ENCODE measurements around the gene NPIPB4.
A peak's percentile ranks its signal among the peaks of the same experiment; 100 is the strongest.
"Not testable (repeated sequence)": the region's sequence is repeated elsewhere in the genome, so short reads cannot be mapped to it uniquely, and the experiment has no call there.

NPIPB4 gene

DNA sequence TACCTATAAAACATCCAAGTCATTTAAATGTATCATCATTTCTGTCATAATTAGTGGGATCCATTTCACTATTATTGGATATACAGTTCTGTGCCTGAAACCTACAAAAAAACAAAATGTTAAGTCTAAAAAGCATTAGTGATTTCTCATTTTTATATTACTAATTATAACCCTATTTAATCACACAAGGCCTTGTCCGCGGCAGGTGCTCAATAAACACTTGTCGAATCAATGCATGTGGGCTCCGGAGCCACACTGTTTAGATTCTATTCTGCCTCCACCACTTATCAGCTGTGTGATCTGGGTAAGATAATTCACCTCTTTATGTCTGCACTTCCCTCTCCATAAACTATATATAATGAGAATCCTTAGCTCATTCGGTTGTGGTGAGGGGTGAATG lies at the start of gene NPIPB4:
Gene NPIPB4 (minus strand): TSS at position 101 of the 400 bp plus-strand sequence. CDS start 378 bp downstream, outside the sequence.
- not testable (repeated sequence) for DNase-seq (ENCODE audit: low spot score)

DNA sequence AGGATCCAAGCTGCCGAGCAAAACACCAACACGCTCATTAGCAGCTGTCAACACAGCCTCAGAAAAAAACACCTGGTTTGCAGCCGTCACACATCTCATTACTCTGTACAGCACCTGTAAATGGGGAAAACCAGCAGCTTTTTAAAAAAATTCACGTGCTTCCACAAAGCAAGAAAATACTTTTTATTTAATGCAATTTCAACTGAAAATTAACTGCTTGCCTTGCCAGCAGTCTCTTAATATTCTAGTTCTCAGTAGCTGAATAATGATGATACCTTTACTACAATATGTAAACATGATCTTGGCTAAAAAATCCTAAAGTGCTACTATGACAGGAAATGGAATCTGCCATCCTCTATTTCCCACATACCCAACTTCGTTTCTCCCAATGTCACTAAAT lies 41.4 kb upstream of the NPIPB4 start:
- DNase-seq (ENCODE audit: low spot score), result not testable (repeated sequence)

DNA sequence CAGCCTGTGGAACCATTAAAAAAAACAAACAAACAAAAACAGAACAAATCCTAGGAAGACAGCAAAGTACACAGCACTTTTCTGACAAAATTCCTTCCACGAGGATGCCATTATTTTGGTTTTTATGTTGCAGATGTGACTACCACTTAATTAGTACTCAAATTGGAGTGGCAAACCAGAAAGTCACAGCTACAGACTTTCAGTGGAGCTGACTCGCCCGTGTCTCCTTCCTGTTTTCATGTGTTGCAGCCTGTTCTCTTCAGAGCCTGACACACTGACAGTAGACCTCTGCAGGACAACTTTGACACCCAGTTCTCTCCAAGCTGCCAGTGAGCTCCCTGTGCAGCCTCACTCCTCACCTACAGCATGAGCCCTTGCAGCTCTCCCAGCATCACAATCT lies 24.4 kb upstream of the NPIPB4 start:
- not testable (repeated sequence) for DNase-seq (ENCODE audit: low spot score)

DNA sequence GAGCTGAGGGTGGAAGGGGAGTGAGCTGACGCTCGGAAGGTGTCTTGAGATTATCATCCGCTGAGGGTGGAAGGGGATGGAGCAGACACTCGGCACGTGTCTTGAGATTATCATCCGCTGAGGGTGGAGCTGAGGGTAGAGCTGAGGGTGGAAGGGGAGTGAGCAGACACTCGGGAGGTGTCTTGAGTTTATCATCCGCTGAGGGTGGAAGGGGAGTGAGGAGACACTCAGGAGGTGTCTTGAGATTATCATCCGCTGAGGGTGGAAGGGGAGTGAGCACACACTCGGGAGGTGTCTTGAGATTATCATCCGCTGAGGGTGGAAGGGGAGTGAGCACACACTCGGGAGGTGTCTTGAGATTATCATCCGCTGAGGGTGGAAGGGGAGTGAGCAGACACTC lies 20.4 kb downstream of the NPIPB4 start:
- DNase-seq (ENCODE audit: low spot score), result not testable (repeated sequence)

DNA sequence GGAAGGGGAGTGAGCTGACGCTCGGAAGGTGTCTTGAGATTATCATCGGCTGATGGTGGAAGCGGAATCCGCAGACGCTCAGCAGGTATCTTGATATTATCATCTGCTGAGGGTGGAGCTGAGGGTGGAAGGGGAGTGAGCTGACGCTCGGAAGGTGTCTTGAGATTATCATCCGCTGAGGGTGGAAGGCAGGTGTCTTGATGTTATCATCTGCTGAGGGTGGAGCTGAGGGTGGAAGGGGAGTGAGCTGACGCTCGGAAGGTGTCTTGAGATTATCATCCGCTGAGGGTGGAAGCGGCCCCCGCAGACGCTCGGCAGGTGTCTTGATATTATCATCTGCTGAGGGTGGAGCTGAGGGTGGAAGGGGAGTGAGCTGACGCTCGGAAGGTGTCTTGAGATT lies 21.2 kb downstream of the NPIPB4 start:
- DNase-seq (ENCODE audit: low spot score), result not testable (repeated sequence)

DNA sequence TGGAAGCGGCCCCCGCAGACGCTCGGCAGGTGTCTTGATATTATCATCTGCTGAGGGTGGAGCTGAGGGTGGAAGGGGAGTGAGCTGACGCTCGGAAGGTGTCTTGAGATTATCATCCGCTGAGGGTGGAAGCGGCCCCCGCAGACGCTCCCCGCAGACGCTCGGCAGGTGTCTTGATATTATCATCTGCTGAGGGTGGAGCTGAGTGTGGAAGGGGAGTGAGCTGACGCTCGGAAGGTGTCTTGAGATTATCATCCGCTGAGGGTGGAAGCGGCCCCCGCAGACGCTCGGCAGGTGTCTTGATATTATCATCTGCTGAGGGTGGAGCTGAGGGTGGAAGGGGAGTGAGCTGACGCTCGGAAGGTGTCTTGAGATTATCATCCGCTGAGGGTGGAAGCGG lies 21.8 kb downstream of the NPIPB4 start:
- not testable (repeated sequence) for DNase-seq (ENCODE audit: low spot score)

DNA sequence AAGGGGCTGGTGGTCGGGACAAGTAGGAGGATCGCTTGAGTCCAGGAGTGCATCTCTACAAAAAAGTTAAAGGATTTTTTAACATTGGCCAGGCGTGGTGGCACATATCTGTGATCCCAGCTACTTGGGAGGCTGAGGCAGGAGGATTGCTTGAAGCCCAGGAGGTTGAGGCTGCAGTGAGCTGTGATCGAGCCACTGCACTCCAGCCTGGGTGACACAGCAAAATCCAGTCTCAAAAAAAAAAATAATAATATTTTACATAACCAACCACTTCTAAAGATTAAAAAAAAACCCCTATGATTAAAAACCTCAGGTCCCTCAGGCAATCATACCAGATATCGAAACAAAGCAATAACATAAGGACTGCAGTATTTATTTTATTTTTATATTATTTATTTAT lies 23.3 kb downstream of the NPIPB4 start:
- not testable (repeated sequence) for DNase-seq (ENCODE audit: low spot score)

DNA sequence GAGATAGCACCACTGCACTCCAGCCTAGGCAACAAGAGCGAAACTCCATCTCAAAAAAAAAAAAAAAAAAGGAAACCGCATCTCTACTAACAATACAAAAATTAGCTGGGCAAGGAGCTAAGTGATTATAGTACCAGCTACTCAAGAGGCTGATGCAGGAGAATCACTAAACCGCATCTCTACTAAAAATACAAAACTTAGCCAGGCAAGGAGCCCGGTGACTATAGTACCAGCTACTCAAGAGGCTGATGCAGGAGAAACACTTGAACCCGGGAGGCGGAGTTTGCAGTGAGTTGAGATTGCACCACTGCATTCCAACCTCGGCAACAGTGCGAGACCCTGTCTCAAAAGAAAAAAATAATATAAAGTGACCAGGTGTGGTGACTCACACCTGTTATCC lies 27.6 kb downstream of the NPIPB4 start:
- not testable (repeated sequence) for DNase-seq (ENCODE audit: low spot score)

DNA sequence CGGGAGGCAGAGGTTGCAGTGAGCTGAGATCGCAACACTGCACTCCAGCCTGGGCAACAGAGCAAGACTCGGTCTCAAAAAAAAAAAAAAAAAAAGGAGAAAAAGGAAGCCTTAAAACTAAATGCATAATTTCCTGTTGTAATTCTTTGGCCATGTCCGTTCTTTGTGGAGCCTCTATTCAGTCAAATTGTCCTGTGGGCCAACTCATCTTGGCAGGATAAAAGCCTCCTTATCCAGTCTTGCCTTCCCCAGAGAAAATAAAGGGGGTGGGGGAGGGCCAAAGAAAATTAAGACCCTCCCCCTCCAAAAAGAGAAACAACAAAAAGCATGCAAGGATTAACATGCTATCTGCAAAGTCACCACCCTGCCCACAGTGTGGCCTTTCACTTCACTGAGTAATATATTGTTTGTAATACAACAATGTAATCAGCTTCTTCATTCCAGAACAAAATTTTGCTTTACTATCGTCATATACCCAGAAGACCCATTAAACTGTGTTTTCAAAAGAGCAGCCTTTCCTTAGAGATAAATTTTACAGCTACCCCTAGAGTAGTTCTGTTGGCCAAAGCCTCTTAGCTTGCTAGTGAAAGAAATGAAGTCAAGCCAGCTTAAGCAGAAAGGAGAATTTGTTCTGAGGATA lies 31.4 kb downstream of the NPIPB4 start:
- DNase-seq (ENCODE audit: low spot score), result not testable (repeated sequence)

DNA sequence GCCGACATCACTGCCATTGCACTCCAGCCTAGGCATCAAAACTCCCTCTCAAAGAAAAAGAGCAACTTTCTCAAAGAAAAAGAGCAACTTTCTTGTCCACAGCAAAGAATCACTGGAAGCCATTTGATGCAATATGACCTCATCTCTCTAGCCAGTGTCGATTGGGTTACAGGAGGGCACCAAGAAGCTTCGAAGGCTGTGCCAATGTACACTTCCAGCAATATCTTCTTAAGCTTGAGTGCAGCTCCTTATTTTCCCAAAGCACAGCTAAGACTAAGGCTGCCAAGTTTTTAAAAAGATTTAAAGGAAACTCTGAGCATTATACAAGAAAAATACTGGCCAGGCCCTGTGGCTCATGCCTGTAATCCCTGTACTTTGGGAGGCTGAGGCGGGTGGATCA lies 32.0 kb downstream of the NPIPB4 start:
- DNase-seq (ENCODE audit: low spot score), result not testable (repeated sequence)

DNA sequence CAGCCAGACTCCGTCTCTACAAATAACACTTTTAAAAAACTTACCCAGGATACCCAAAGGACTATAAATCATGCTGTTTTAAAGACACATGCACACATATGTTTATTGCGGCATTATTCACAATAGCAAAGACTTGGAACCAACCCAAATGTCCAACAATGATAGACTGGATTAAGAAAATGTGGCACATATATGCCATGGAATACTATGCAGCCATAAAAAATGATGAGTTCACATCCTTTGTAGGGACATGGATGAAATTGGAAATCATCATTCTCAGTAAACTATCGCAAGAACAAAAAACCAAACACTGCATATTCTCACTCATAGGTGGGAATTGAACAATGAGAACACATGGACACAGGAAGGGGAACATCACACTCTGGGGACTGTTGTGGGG lies 34.3 kb downstream of the NPIPB4 start:
- not testable (repeated sequence) for DNase-seq (ENCODE audit: low spot score)

DNA sequence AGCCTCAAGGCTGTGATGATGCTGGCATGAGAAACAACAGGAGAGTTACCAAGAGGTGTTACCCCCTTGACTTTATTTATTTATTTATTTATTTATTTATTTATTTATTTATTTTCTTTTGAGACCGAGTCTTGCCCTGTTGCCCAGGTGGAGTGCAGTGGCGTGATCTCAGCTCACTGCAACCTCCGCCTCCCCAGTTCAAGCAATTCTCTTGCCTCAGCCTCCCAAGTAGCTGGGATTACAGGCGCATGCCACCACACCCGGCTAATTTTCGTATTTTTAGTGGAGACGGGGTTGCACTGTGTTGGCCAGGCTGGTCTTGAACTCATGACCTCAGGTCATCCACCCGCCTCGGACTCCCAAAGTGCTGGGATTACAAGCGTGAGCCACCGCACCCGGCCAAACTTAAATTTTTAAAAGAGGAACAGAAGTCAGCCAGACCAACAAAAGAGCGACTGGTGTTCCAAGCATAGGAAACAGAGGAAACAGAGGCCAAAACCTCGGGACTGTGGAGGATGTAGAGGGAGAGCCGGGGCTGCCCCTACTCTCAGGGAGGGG lies 36.6 kb downstream of the NPIPB4 start:
- DNase-seq (ENCODE audit: low spot score), result not testable (repeated sequence)

DNA sequence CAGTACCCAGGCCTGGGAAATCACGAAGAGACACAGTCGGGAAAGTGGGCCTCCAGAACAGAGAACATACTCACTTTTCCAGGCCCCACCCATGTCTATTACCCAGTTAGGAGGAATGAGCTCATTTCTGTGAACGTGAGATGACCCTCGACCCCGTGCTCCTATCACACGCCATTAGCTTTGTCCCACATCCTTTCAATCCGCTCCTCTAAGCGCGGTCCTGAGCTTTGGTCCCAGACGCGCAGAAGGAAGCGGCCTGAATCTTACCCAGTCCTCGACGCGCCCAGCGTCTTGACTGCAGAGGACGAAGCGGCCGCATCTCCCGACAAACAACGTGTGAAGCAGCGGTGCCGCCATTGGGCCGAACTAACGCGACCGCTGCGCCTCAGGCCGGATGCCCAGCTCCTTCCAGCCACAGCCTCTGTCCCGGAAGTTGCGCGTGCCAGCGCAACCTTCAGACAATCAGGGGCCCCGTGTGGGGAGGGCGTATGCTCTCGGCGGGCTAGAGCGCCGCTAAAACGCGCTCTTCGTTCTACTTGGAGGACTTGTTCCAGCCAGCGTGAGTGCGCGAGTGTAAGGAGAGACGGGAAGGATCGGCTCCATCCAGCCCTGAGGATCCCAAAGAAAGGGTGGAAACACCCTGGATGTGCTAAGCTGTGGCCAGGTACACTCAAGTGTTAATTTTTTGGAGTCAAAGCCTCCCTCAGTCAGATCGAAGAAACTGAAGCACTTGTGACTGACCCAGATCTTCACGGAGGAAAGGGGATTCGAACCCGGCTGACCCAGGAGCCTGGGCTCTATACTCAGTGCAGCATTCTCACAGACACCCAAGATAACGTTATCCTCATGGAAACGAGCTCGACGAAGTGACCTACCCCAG lies 37.3 kb downstream of the NPIPB4 start:
- peak; percentile 29 for DNase-seq (ENCODE audit: low spot score)

DNA sequence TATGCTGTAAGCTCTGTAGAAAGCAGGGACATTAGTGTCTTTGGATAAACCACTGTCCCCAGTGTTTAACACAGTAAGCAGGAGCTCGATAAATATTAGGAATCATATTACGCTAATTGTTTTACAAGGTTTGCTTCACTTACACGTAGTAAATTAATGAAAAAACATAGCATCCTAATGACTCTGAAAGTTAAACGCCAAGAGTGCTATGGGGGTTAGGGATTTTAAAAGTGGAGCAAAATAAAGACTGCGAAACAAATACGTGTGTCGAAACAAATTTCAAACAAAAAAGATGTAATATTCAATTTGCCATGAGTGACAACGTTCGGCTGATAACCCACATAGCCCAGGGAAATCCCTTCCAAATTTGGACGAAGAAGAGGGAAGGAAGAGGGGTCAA lies 37.9 kb downstream of the NPIPB4 start:
- not testable (repeated sequence) for DNase-seq (ENCODE audit: low spot score)

DNA sequence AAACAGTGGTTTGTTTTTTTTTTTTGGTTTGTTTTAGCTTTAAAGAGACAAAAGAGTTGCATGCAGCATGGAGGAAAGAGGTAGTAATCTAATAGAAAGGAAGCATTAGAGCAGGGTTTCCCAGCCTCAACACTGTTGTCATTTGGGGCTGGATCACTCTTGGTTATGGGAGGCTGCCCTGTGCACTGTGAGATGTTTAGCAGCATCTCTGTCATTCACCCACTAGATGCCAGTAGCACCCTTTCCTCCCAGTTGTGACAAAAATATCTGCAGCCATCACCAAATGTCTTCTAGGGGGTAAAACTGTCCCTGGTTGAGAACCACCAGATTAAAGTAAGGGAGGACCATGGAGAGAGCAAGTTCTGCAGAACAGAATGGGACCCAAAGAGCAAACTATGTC lies 40.5 kb downstream of the NPIPB4 start:
- not testable (repeated sequence) for DNase-seq (ENCODE audit: low spot score)

DNA sequence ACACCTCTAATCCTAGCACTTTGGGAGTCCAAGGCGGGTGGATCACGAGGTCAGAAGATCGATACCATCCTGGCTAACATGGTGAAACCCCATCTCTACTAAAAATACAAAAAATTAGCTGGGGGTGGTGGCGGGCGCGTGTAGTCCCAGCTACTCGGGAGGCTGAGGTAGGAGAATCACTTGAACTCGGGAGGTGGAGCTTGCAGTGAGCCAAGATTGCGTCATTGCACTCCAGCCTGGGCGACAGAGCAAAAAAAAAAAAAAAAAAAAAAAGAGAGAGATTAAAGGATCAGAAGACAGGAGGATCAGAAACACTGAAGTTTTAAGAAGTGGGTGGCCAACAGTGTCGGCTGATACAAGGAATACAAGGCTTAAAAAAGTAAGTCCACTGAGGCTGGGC lies 41.9 kb downstream of the NPIPB4 start:
- not testable (repeated sequence) for DNase-seq (ENCODE audit: low spot score)

DNA sequence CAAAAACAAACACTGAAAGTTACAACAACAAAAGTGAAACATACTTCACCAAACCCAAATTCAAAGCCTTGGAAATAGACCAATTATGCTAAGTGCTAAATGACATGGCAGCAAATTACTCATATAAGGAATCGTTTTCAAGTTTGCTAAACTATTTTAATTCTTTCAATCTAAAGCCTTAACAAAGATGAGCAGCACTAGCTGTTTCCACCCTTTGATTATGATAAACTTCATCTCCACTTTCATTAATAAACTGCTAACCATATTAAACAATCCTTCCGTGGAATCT lies 55.2 kb downstream of the NPIPB4 start:
- DNase-seq (ENCODE audit: low spot score), result not testable (repeated sequence)

DNA sequence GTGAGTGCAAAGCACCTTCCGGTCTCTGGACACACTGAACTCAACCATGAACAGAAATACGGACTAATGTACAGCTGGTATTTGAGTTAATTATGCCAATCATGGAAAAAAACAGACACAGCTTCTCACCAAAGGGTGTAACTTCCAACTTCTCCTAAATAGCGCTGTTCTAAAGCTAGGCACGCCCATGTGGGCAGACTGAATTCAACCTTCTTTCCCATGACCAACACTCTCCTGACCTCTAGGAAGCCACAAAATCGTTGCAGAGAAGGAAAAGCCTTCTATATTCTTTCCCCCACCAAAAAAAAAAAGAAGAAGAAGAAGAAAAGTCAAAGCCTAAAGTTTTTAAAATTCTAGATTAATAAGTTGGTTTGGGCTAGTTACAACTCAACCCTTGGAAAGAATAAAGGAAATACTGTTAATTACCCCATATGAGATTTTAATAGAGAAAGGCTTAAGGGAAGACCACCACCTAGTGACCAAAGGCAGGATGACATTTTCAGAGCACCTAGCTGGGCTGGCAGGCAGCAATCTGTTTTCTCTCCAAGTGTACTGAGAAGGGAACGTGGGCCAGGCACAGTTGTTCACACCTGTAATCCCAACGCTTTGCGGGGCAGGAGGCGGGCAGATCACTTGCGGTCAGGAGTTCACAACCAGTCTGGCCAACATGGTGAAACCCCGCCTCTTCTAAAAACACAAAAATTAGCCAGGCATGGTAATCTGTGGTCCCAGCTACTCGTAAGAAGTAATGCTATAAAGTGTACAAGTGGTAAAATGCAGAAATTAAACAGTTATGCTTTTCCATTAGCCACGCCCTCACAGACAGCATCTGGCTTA lies 55.8 kb downstream of the NPIPB4 start:
- DNase-seq (ENCODE audit: low spot score), result not testable (repeated sequence)

DNA sequence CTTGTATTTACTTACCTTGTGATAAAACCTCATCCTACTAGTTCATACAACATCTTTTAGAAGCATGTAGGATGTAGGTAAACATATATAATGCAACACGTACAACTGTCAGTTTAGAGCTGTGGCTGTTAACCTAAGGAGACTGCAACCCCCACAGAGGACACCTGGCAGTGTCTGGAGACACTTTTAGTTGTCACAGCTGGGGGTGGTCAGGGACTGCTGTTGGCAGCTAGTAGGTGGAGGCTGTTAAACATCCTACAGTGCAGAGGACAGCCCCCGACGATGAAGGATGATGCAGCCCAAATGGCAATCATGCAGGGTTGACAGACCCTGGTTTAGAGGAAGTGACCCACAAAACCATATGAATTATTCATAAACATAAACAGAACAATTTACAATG lies 59.0 kb downstream of the NPIPB4 start:
- DNase-seq (ENCODE audit: low spot score), result not testable (repeated sequence)

DNA sequence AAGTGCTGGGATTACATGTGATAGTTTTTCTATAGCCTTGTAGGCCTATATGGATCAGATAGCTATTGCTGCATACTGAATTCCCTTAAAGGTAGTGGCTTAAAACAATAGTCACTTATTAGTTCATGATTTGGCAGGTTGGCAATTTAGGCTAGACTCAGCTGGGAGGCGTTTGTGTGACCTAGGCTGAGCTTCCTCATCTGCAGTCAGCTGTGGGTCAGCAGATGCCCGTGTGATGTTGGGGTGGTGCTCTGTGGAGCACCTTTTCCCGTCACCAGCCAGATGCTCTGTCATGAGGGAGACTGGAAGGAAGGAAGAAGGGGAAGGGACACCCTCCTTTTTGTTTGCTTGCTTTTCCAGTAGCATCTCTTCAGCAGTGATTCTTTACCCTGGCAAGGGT lies 64.2 kb downstream of the NPIPB4 start:
- DNase-seq (ENCODE audit: low spot score), result not testable (repeated sequence)

DNA sequence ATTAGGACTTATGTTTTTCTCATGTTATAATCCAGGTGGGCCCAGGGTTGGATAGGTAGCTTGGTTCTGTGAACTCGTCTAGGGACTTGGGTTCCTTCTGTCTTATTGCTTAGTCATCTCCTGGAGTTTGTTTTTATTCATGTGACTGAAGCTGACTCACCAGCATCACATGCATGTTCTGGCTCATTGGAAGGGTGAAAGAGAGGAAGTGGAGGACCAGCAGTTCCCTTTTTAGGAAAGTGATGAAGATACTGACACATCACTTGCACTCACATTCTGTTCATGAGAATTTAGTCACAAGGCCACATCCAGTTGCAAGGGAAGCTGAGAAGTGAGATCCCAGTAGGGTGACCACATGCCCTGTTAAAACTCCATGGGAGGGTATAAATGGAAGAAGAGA lies 67.0 kb downstream of the NPIPB4 start:
- DNase-seq (ENCODE audit: low spot score), result not testable (repeated sequence)
